K562 (cell line): ENCODE data around the gene DAZAP1. TPM values are rescaled to one million over a fixed set of nuclear protein-coding genes. Genes with fewer than 3 reads are reported as not detected.
A peak's percentile ranks its signal among the peaks of the same experiment; 100 is the strongest.

Experiments used
- ADNP ChIP-seq: fragments of 200-800 bp; sonication (Bioruptor generic); IDR thresholded peaks from 2 replicates; pipeline ENCODE4 v1.6.1; 2016; ENCODE audit warnings: missing genetic modification characterization, missing compliant biosample characterization
- CGGBP1 ChIP-seq: fragments of 250-450 bp; sonication (Bioruptor Pico); IDR thresholded peaks from 2 replicates; pipeline ENCODE4 v1.9.0; 2021; ENCODE audit warnings: mild to moderate bottlenecking
- ELF2 ChIP-seq: fragments of 250-450 bp; sonication (Bioruptor Pico); IDR thresholded peaks from 2 replicates; pipeline ENCODE4 v1.5.0; 2021; ENCODE audit warnings: mild to moderate bottlenecking
- ETV5 ChIP-seq: sonication (generic); formaldehyde crosslinking; IDR thresholded peaks from 2 replicates; pipeline ENCODE4 v1.4.0; 2020; ENCODE audit warnings: low read depth, mild to moderate bottlenecking, missing genetic modification reagents
- FIP1L1 ChIP-seq: fragments of 200-400 bp; formaldehyde crosslinking; IDR thresholded peaks from 2 replicates; pipeline ENCODE4 v1.6.1; 2018; ENCODE audit warnings: mild to moderate bottlenecking, low read depth, low read length; ENCODE audit not compliant: poor library complexity, severe bottlenecking
- FOXK1 ChIP-seq: sonication (generic); formaldehyde crosslinking; IDR thresholded peaks from 2 replicates; pipeline ENCODE4 v1.8.0; 2022; ENCODE audit warnings: missing genetic modification reagents, mild to moderate bottlenecking, borderline replicate concordance
- FOXK2 ChIP-seq, 2 experiments: fragments of 450-650 bp; IDR thresholded peaks in 1 of 2; conservative IDR thresholded peaks in 1 of 2; 2 replicates each; pipeline ENCODE4 v1.6.1; 2016; ENCODE audit warnings: low read depth in 2 of 2, mild to moderate bottlenecking in 1 of 2
- HNRNPUL1 ChIP-seq: fragments of 200-400 bp; formaldehyde crosslinking; IDR thresholded peaks from 2 replicates; pipeline ENCODE4 v1.6.1; 2017; ENCODE audit warnings: low read length
- JUNB ChIP-seq: fragments of 450-650 bp; formaldehyde crosslinking; conservative IDR thresholded peaks from 2 replicates; pipeline ENCODE4 v1.4.0; 2020; ENCODE audit warnings: mild to moderate bottlenecking
- JUND ChIP-seq, 2 experiments: IDR thresholded peaks; 2 replicates in 1 of 2; 3 replicates in 1 of 2; pipeline ENCODE4 v1.6.1; 2011; ENCODE audit warnings: borderline replicate concordance in 2 of 2, low read depth in 2 of 2, low read length in 2 of 2, improper control_type of control experiment in 1 of 2, missing biosample characterization in 1 of 2, missing genetic modification characterization in 1 of 2, missing genetic modification reagents in 1 of 2
- KAT7 ChIP-seq: sonication (generic); formaldehyde crosslinking; IDR thresholded peaks from 2 replicates; pipeline ENCODE4 v1.8.0; 2022; ENCODE audit warnings: missing genetic modification reagents, mild to moderate bottlenecking, borderline replicate concordance
- KDM1A ChIP-seq, 2 experiments: fragments of 450-650 bp; IDR thresholded peaks; 2 replicates each; pipeline ENCODE4 v1.6.1; 2016; ENCODE audit warnings: mild to moderate bottlenecking in 2 of 2
- KHSRP ChIP-seq: fragments of 450-650 bp; IDR thresholded peaks from 2 replicates; pipeline ENCODE4 v1.6.1; 2017
- LEF1 ChIP-seq: fragments of 450-650 bp; IDR thresholded peaks from 2 replicates; pipeline ENCODE4 v1.6.1; 2016; ENCODE audit warnings: mild to moderate bottlenecking
- MAFK ChIP-seq: IDR thresholded peaks from 2 replicates; pipeline ENCODE4 v1.6.1; 2011; ENCODE audit warnings: low read length, improper control_type of control experiment
- NCOA4 ChIP-seq: fragments of 450-650 bp; IDR thresholded peaks from 2 replicates; pipeline ENCODE4 v1.6.1; 2018; ENCODE audit warnings: mild to moderate bottlenecking; ENCODE audit not compliant: partially characterized antibody
- NR2C2 ChIP-seq, 2 experiments: fragments of 200-800 bp in 1 of 2; sonication (Bioruptor generic) in 1 of 2; sonication (generic) in 1 of 2; formaldehyde crosslinking in 1 of 2; IDR thresholded peaks; 2 replicates each; pipeline versions ENCODE4 v1.6.1 to v1.8.0; 2016 to 2022; ENCODE audit warnings: mild to moderate bottlenecking in 1 of 2, missing compliant biosample characterization in 1 of 2, missing genetic modification characterization in 1 of 2, missing genetic modification reagents in 1 of 2
- PCBP1 ChIP-seq: fragments of 200-400 bp; formaldehyde crosslinking; IDR thresholded peaks from 2 replicates; pipeline ENCODE4 v1.6.1; 2018; ENCODE audit warnings: mild to moderate bottlenecking, low read depth, low read length; ENCODE audit not compliant: poor library complexity, severe bottlenecking
- POLR2G ChIP-seq: fragments of 200-400 bp; formaldehyde crosslinking; IDR thresholded peaks from 2 replicates; pipeline ENCODE4 v1.6.1; 2017; ENCODE audit warnings: low read depth, mild to moderate bottlenecking, antibody characterized with exemption, low read length, moderate library complexity
- RBBP5 ChIP-seq: fragments of 200-600 bp; sonication (generic); IDR thresholded peaks from 2 replicates; pipeline ENCODE4 v1.6.1; 2012; ENCODE audit warnings: borderline replicate concordance, mild to moderate bottlenecking, low read length, control low read depth, inconsistent platforms; ENCODE audit not compliant: insufficient read depth, poor library complexity, severe bottlenecking
- SP1 ChIP-seq: sonication (generic); formaldehyde crosslinking; IDR thresholded peaks from 2 replicates; pipeline ENCODE4 v1.8.1; 2022; ENCODE audit warnings: mild to moderate bottlenecking, missing genetic modification reagents
- SRSF7 ChIP-seq: fragments of 200-400 bp; formaldehyde crosslinking; optimal IDR thresholded peaks from 2 replicates; pipeline ENCODE3; 2017; ENCODE audit warnings: mild to moderate bottlenecking, low read depth, low read length
- TFAP4 ChIP-seq: sonication (generic); formaldehyde crosslinking; IDR thresholded peaks from 2 replicates; pipeline ENCODE4 v1.8.0; 2022; ENCODE audit warnings: missing genetic modification reagents, mild to moderate bottlenecking, moderate library complexity, borderline replicate concordance
- ZBED1 ChIP-seq: IDR thresholded peaks from 2 replicates; pipeline ENCODE4 v1.6.1; 2014
- ZNF282 ChIP-seq: sonication (generic); formaldehyde crosslinking; IDR thresholded peaks from 2 replicates; pipeline ENCODE4 v1.8.1; 2023; ENCODE audit warnings: missing genetic modification reagents
- ZNF512 ChIP-seq: IDR thresholded peaks from 2 replicates; pipeline ENCODE4 v1.6.1; 2016; ENCODE audit warnings: missing genetic modification characterization, missing compliant biosample characterization
- ZNF583 ChIP-seq: fragments of 250-450 bp; sonication (Bioruptor Pico); IDR thresholded peaks from 2 replicates; pipeline ENCODE4 v1.4.0; 2020
- ZNF76 ChIP-seq: fragments of 250-450 bp; sonication (Bioruptor Pico); IDR thresholded peaks from 2 replicates; pipeline ENCODE4 v1.4.0; 2020; ENCODE audit warnings: mild to moderate bottlenecking, moderate library complexity, borderline replicate concordance
- polyA plus RNA-seq, 8 experiments: library from polyadenylated mRNA; depleted of rRNA in 4 of 8; stranded (reverse) in 5 of 8; unstranded in 3 of 8; fragments of >200 nt; fragmentation: Nextera tagmentation in 2 of 8; fragmentation: Illumina TruSeq in 1 of 8; extraction: Ambion mirVana in 2 of 8; extraction: Trizol in 1 of 8; gene quantifications; 2 replicates each; pipeline versions ENCODE4 v1.2.1 to v1.2.3, GENCODE V29; 2011 to 2014; ENCODE audit warnings: inconsistent platforms in 1 of 8, missing spikeins in 1 of 8
- total RNA-seq, 7 experiments: library from RNA; depleted of rRNA in 6 of 7; stranded (reverse); fragments of >200 nt in 6 of 7; fragmentation: Illumina TruSeq in 2 of 7; extraction: Trizol in 2 of 7; gene quantifications; 2 replicates each; pipeline versions ENCODE4 v1.2.1 to v1.2.3, GENCODE V29; 2011 to 2021; ENCODE audit warnings: low replicate concordance in 1 of 7

DAZAP1 gene
- total and polyA plus RNA-seq, 9 of the 15 experiments (the other 6 are each of a cell fraction or from before 2014, with no cell fraction given), result 10.8 to 289 (median 142) TPM

GRCh38 chr19:1470305-1471009, 63.1 kb downstream of the DAZAP1 start (continued):
- no peak for TF ChIP-seq JUND (IDR thresholded peaks at IDR 0.05; ENCODE audit: borderline replicate concordance, low read depth, low read length)
- TF ChIP-seq JUND (tag; IDR thresholded peaks at IDR 0.05; ENCODE audit: borderline replicate concordance, low read depth, low read length), result no peak
- TF ChIP-seq SP1 (CRISPR knock-in tag), result no peak
- no peak for TF ChIP-seq HNRNPUL1
- TF ChIP-seq FOXK1, result no peak
- no peak for TF ChIP-seq ZNF76 (CRISPR knock-in tag)
- no peak for TF ChIP-seq KHSRP
- no peak for TF ChIP-seq ADNP (tag)
- TF ChIP-seq FOXK2 (conservative IDR thresholded peaks at IDR 0.05 in 1 of 2, IDR thresholded peaks at IDR 0.05 in 1 of 2; ENCODE audit: low read depth in 2 of 2), result no peak
- peak; percentile 22 for TF ChIP-seq PCBP1
- TF ChIP-seq KDM1A (IDR thresholded peaks at IDR 0.05), result peak; percentile 88 to 93
- no peak for TF ChIP-seq SRSF7
- no peak for TF ChIP-seq ZNF512 (tag)
- TF ChIP-seq CGGBP1 (CRISPR knock-in tag), result no peak
- TF ChIP-seq ZBED1, result no peak
- no peak for TF ChIP-seq JUNB (CRISPR knock-in tag)
- TF ChIP-seq KAT7 (CRISPR knock-in tag), result no peak
- no peak for TF ChIP-seq NCOA4
- no peak for TF ChIP-seq NR2C2 (CRISPR knock-in tag; IDR thresholded peaks at IDR 0.05)
- TF ChIP-seq NR2C2 (tag; IDR thresholded peaks at IDR 0.05), result no peak
- peak; percentile 71 for TF ChIP-seq POLR2G
- peak; percentile 2 for TF ChIP-seq RBBP5
- TF ChIP-seq ETV5 (CRISPR knock-in tag), result no peak
- no peak for TF ChIP-seq ZNF282 (CRISPR knock-in tag)
- no peak for TF ChIP-seq FIP1L1
- TF ChIP-seq TFAP4 (CRISPR knock-in tag), result peak; percentile 64; the same call in 1 of the 2 replicates
- TF ChIP-seq MAFK, result no peak
- no peak for TF ChIP-seq ELF2 (CRISPR knock-in tag)
- no peak for TF ChIP-seq LEF1
- TF ChIP-seq ZNF583 (CRISPR knock-in tag), result no peak
